ENCODE data around the gene CSNK1G1. TPM values are rescaled to one million over a fixed set of nuclear protein-coding genes. Genes with fewer than 3 reads are reported as not detected.
A peak's percentile ranks its signal among the peaks of the same experiment; 100 is the strongest.

The CSNK1G1 gene
- polyA plus RNA-seq, 2 of the 4 experiments (the other 2 are of a cell fraction) = 11.0 to 36.3 TPM

- WGBS (ENCODE audit: missing lambda C conversion rate) = 91% methylated on average over 9 of the region's 9 CpGs
- CTCF ChIA-PET = interaction anchor here (0.6 to 2.3 kb wide), 10 partner anchors 9 to 496 kb away, joined by 3 to 11 read pairs (median 3); partner anchors contain the start of gene PPIB
These were observed 170.6 kb downstream of the CSNK1G1 start for GRCh38 chr15:64185146-64185911.

GRCh38 chr15:64182859-64183370 lies 173.1 kb downstream of the CSNK1G1 start:
- POLR2A ChIA-PET = no interaction called here
- CTCF ChIA-PET = no interaction called here

More at GRCh38 chr15:64185146-64185911, 170.6 kb downstream of the CSNK1G1 start:
- Histone ChIP-seq H3K4me2 (no peak overlapping the region), H3K9me3 (no peaks in the 10 kb centered on the region), H3K4me1 (no peaks in the 10 kb centered on the region), H3K4me3 (no peak overlapping the region), H3K27ac (no peak overlapping the region)
- TF ChIP-seq FOXS1 (CRISPR knock-in tag; IDR thresholded peaks at IDR 0.05) (no peak), MAFK (IDR thresholded peaks at IDR 0.05; ENCODE audit: partially characterized antibody) (peak; percentile 10)
- no peak for ATAC-seq
- POLR2A ChIA-PET = interaction anchor here (0.6 kb wide), 1 partner anchor 22 kb away, joined by 6 read pairs; the partner anchor contains the start of gene PPIB
- DNase-seq (ENCODE audit: low read depth in 1 of 2, low spot score in 1 of 2) = no peak
- no peak for FAIRE-seq

GRCh38 chr15:64180235-64180824 lies 175.6 kb downstream of the CSNK1G1 start:
- Histone ChIP-seq H3K27ac (no peak overlapping the region), H3K4me2 (no peak overlapping the region), H3K4me1 (no peaks in the 10 kb centered on the region), H3K4me3 (no peak overlapping the region), H3K9me3 (no peaks in the 10 kb centered on the region)
- no peak for DNase-seq (ENCODE audit: low read depth in 1 of 2, low spot score in 1 of 2)
- WGBS (ENCODE audit: missing lambda C conversion rate) = 89% methylated on average over 8 of the region's 8 CpGs
- no peak for TF ChIP-seq HMGXB4 (CRISPR knock-in tag; IDR thresholded peaks at IDR 0.05; ENCODE audit: borderline replicate concordance)
- no peak for TF ChIP-seq CHD4 (IDR thresholded peaks at IDR 0.05; ENCODE audit: borderline replicate concordance)
- TF ChIP-seq FOSL2 (IDR thresholded peaks at IDR 0.05) = no peak
- TF ChIP-seq FOSL2 (CRISPR knock-in tag; IDR thresholded peaks at IDR 0.05) = no peak
- TF ChIP-seq CBX2 (IDR thresholded peaks at IDR 0.05; ENCODE audit: borderline replicate concordance, low read depth) = no peak
- ATAC-seq = no peak
- ChIA-PET CTCF (interaction anchor here (1.0 to 1.6 kb wide), 3 partner anchors 10 to 27 kb away, joined by 3 to 7 read pairs (median 4); no protein-coding TSS in a partner anchor), POLR2A (no interaction called here)
- FAIRE-seq = no peak

More at GRCh38 chr15:64182859-64183370, 173.1 kb downstream of the CSNK1G1 start:
- H3K4me1 ChIP-seq = no peaks in the 10 kb centered on the region
- H3K4me3 ChIP-seq = no peak overlapping the region
- FAIRE-seq (no peak), ATAC-seq (no peak), DNase-seq (ENCODE audit: low read depth in 1 of 2, low spot score in 1 of 2) (no peak)
- H3K9me3 ChIP-seq = no peaks in the 10 kb centered on the region
- no peak overlapping the region for H3K27ac ChIP-seq
- H3K4me2 ChIP-seq = no peak overlapping the region
- TF ChIP-seq FOSB (CRISPR knock-in tag; IDR thresholded peaks at IDR 0.05) = no peak
- no peak for TF ChIP-seq HMGXB4 (CRISPR knock-in tag; IDR thresholded peaks at IDR 0.05; ENCODE audit: borderline replicate concordance)
- TF ChIP-seq NPAS2 (CRISPR knock-in tag; IDR thresholded peaks at IDR 0.05; ENCODE audit: borderline replicate concordance) = no peak
- TF ChIP-seq HES2 (IDR thresholded peaks at IDR 0.05) = no peak
- no peak for TF ChIP-seq SREBF2 (IDR thresholded peaks at IDR 0.05)
- 72% methylated on average over 4 of the region's 4 CpGs for WGBS (ENCODE audit: missing lambda C conversion rate)

All from A549 (cell line).